Stimulated activated CD4-positive, alpha-beta T cell treated with anti-CD3 and anti-CD28 coated beads, TNF-alpha, amount 100 ng/mL, for 4 hours (primary cell): ENCODE measurements around the gene FGF14.
"Not testable (repeated sequence)": the region's sequence is repeated elsewhere in the genome, so short reads cannot be mapped to it uniquely, and the experiment has no call there.

Experiments
- DNase-seq, 3 experiments: peaks; one replicate each; pipeline ENCODE4 v3.0.0-alpha.2; 2020; ENCODE audit warnings: low read depth in 3 of 3

Gene FGF14

DNA sequence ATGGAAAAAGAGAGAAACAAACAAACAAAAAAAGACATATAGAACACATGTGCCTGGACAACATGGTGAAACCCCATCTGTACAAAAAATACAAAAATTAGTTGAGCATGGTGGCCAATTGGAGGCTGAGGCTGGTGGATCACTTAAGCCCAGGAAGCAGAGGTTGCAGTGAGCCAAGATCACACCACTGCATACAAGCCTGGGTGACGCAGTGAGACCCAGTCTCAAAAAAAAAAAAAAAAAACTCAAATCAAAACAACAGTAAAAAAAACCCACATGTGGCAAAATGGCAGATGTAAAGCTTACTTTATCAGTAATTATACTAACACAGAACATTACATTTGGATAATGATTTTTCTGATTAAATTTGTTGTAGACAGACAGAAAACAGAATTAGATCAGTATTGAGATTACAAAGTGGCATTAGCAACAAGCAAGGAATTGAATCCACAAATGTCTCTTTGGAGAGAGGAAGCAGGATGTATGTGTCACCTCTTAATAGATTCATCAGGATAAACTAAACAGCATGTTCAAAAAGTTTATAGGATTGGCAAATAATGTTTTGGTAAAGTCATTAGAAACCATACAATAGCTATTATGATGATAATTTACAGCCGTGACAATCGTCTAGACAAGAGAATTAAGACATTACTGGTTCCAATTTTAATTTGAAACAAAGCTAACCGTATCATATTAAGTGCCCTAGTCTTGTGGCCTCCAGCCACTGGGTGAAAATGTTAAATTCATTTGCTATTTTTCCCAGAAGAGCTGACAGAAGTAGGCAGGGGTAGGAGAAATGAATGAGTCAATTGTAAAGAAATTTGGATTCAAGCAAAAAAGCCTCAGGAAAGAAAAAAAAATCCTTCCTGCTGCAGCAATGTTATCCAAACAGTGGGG, 206.0 kb downstream of the FGF14 start:
- no peak for DNase-seq

- no peak for DNase-seq
These were observed 209.0 kb downstream of the FGF14 start for GRCh38 chr13:102192858-102193257.

DNA sequence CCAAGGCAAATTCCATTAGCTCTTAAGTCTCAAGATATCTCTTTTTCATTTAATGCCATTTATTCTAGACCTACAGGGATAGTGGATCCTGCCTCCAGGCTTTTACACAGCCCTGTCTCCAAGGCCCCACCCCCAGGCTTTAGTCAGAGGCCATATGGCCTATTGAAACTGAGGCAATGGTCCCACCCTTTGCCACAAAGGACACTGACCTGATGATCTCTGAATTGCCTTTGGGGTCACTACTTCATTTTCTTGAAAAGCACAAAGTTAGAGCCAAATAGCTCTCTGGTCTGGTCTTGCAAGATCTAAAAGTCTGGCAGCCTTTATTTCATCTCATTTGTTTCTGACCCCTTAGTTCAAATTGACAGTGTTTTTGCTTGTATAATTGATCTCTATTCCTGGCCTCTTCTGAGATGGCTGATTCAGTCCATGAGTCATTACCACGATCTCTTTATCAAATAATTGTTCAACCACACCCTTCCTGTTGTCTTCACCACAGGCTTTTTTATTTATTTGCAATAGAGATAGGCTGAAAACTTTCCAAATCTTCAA, 209.8 kb downstream of the FGF14 start:
- DNase-seq: no peak

- no peak for DNase-seq
These were observed 210.9 kb downstream of the FGF14 start for GRCh38 chr13:102190930-102191329.

- no peak for DNase-seq
These were observed 214.5 kb downstream of the FGF14 start for GRCh38 chr13:102187313-102187712.

- no peak for DNase-seq
These were observed 216.4 kb downstream of the FGF14 start for GRCh38 chr13:102185375-102185984.

- no peak for DNase-seq
These were observed 218.2 kb downstream of the FGF14 start for GRCh38 chr13:102183509-102184182.

DNA sequence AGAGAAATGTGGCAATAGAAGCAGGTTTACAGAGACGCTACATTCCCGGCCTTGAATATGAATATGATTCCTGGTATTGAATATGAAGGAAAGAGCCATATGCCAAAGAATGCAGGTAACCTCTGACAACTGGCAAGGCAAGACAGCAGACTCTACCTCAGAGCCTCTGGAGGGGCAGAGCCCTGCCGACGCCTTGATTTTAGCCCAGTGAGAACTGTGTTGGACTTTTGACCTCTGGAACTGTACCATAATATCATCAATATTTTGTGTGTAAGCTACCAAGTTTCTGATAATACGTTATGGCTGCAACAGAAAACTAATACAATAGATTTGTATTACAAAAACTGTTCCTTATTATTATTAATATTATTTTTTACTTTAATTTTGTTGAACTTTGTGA, 219.7 kb downstream of the FGF14 start:
- DNase-seq: no peak

- DNase-seq: no peak
These were observed 224.4 kb downstream of the FGF14 start for GRCh38 chr13:102177431-102177830.

GRCh38 chr13:102176846-102177245, 225.0 kb downstream of the FGF14 start:
- DNase-seq: no peak

DNA sequence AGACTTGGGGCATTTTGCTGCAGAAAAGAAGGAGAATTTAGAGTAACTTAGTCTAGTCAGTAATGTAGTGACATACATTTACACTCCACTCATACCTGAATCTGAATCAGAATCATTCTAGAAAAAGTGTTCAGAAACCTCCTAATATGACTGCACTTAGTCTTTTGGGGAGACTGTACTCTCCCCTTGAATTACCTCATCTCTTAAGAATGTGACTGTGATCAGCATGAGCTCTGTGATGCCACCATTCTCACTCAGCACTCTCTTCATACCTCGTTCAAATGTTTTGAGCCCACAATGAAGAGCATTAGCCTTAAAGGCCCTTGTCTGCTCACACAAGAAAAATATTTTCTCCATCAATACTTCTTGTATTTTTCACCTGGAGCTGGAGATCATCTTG, 229.4 kb downstream of the FGF14 start:
- DNase-seq: no peak

GRCh38 chr13:102170305-102170704, 231.5 kb downstream of the FGF14 start:
- DNase-seq: no peak

GRCh38 chr13:102169471-102170015, 232.3 kb downstream of the FGF14 start:
- no peak for DNase-seq

DNA sequence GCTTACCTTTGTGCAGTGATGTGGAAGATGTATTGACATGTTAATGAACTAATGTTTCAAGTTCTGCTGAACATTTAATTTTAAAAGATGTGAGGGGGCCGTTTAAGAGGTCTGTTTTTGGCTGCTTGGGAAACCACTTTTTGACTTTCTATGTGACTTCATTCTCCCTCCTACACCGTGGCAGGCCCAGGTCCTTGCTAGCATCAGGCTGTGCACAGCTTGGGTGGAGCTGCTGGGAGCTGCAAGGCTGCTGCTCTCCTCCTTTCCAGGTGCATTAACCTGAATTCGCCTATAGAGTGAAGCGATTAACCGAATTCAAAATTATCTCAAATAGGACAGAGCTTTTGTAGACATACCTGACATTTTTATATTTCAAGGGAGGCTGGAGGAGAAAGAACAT, 249.1 kb downstream of the FGF14 start:
- no peak for DNase-seq

DNA sequence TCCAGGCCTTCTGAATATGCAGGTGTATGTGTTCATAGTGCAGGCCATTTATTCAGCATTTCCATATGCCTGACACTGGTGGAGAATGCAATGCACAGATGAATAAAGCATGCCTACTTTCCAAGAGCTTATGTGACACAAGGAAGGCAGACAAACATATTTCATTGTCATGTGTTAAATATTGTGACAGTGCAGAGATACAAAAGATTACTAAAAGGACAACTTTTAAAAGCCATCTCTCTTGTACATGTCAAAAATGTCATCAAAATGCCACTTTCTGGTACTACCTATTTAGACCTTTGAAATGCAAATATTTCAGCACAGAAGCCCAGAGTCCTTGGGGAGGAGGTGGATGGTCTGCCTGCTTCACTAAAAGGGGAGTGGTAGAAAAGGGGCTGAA, 254.5 kb downstream of the FGF14 start:
- DNase-seq: no peak

GRCh38 chr13:102145750-102146149, 256.1 kb downstream of the FGF14 start:
- no peak for DNase-seq

DNA sequence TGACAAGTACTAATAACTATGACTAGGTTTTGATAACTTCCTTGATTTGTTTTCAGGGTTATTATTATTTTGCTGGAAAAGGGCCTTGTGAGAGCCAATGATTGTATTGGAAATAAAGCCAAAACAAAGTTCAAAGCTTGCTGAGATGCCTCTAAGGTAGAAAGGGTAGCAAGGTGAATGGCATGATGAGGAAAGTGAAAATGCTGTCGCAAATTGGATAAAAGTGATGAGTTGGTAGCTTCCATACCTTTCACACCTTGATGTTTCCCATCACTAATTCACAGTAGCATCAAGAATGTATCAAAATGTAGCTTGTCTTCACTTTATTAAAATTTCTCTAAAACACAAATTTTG, 259.4 kb downstream of the FGF14 start:
- DNase-seq: no peak

DNA sequence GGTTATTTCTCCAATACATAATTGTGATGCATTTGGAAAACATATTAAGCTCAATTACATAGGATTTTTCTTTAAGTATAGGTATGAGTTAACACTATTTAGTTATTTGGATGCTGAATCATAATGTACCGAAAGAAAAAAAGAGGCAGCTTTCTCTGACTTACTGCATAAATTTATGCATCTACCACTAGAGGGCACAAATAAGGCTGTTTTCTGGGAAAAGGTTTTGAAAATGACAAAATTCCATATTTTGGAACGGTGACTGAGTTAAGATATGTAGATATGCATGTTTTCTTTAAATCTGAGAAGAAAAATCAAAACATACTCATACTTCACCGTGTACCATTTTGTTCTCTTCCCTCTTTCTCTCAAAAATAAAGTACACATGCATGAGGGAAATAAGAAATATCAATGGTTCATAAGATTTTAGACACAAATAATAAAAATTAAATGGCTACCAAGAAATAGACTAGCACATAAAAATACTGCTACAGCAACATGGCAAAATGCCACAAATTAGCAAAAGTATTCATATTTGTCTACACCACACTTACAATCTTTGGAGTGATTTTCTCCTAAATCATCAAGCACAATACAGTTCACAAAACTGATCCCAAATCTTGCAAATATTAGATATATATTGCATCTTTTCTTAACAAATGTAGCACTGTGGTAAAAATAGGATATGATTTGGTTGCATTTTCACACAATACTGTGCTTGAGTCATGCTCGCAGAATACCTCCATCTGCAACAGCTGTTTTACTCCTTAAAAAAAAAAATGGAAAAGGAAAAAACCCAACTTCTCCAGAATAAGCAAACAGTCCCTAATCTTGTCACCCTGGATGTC, 260.0 kb downstream of the FGF14 start:
- no peak for DNase-seq

DNA sequence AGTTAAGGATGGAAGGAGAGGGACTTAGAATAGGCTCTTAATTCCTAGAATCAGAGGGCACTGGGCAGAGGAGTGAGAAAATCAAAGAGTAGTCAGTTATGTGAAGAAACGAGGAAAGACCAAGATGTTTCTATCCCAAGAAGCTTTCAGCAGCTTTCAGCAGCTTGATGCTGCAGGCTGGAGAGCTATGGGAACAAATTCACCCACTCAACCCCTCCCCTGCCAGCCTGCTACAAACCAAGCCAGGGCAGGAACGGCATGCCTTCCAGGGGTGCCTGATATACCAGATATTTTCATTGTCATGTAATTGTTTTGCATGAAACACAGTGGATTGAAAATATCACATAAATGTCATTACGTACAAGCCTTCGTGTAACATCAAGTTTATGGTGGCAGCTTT, 262.2 kb downstream of the FGF14 start:
- no peak for DNase-seq

GRCh38 chr13:102138635-102139190, 263.1 kb downstream of the FGF14 start:
- no peak for DNase-seq

GRCh38 chr13:102137904-102138303, 263.9 kb downstream of the FGF14 start:
- DNase-seq: not testable (repeated sequence)
